Measurements from ENCODE around the gene CDK6.

GRCh38 chr7:92790992-92791391 lies 45.4 kb downstream of the CDK6 start:
- no peak for TF ChIP-seq CTCF (IDR thresholded peaks at IDR 0.05)
- no peak for TF ChIP-seq POLR2A (IDR thresholded peaks at IDR 0.05)
